Ramos (cell line): ENCODE data around the gene TMEM208.

Experiments
- in situ Hi-C: fragments of 300-500 bp; cut with MboI; formaldehyde crosslinking; loops from one replicate; pipeline ENCODE4 v1.14.3; 2022; ENCODE audit warnings: low sequenced_read_pairs; ENCODE audit not compliant: unreplicated experiment

The TMEM208 gene

GRCh38 chr16:67226804-67227566 lies at the start of gene TMEM208:
TMEM208 (plus strand) TSS chr16:67227130; CDS start chr16:67227219, 89 bp downstream.
- in situ Hi-C loops = no loop called here

GRCh38 chr16:67177743-67178699 lies 48.9 kb upstream of the TMEM208 start:
- in situ Hi-C loops = no loop called here

GRCh38 chr16:67179421-67180080 lies 47.4 kb upstream of the TMEM208 start:
- in situ Hi-C loops = no loop called here

- in situ Hi-C loops = no loop called here
Measured at GRCh38 chr16:67180166-67180565, 46.8 kb upstream of the TMEM208 start.

GRCh38 chr16:67181346-67181745 lies 45.6 kb upstream of the TMEM208 start:
- in situ Hi-C loops = no loop called here

DNA sequence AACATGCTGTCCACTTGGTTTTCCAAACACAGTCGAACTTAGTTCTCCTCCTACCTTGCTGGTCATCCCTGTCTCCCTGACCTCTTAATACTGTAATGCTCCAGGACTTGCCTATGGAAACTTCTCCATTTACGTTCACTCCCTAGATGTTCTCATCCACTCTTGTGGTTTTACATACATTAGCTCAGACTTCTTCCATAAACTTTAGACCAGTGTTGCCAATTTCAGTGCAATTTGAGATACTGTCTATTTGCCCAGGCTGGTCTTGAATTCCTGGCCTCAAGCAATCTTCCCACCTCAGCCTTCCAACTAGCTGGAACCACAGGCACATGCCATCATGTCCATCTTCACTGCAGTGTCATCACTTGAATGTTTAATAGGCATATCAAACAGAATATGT lies 44.6 kb upstream of the TMEM208 start:
- in situ Hi-C loops = no loop called here

GRCh38 chr16:67183284-67183626 lies 43.7 kb upstream of the TMEM208 start:
- in situ Hi-C loops = no loop called here

DNA sequence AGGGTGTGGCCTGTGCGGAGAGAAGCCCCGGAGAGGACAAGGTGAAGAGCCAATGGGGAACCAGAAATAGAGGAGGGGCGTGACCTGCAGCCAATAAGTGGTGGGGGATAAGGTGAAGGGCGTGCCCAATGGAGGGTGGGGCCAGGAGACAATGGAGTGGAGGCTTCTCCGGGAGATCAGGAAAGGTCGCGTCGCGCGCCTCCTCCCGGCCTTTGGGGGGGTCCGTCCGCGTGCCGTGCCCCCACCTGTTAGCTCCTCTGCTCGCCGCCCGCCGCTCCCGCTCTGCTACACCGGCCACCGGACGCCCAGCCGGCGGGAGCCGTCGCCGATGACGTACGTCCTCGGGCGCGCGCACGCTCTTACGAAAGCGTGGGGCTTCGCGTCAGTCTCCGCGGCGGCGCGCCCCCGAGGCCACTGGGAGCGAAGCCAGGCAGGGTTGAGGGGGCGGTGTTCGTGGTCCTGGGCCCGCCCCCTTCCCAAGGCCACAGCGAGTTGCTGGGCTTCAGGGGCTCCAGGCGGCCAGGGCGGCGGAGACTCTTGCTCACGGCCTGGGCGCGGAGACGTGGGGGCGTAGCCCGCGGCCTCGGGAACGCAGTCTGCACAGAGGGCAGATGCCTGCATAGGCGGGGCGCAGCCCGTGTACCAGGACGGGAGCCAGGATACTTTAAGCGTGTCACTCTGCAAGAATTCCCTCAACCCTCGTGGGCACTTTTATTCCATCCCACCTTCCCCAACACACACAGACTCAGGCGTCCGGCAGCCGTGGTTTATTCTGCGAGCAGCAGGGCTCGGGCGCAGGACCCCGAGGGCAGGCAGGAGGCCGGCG lies 43.1 kb upstream of the TMEM208 start, which contains the start of gene MATCAP1:
TSS of gene MATCAP1 (minus strand) at position 337 of the 826 bp plus-strand sequence. CDS start 3,353 bp downstream, outside the sequence.
- in situ Hi-C loops = no loop called here

DNA sequence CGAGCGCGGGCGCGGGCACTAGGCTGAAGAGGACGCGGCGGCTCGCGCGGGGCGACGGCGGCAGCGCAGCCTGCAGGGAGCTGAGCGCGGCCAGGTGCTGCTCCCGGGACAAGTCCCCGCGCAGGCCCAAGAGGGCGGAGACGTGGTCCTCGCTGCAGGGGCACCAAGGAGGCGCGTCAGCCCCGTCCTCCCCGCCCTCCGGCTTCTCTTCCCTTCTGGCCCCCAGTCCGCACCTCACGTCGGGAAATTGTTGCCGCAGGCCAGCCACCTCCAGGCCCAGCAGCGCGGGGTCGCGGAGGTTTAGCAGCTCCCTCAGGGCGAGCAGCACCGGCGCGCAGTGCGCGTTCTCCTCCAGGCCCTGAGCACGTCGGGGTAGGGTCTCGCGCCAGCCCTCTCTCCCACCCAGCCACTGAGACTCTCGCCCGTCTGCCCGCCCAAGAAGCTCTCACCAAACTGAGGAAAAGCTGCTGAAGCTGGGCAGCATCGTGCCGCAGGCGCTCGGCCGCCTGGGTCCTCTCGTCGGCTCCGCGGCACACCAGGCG lies 42.4 kb upstream of the TMEM208 start:
- in situ Hi-C loops = no loop called here

GRCh38 chr16:67184995-67185650 lies 41.8 kb upstream of the TMEM208 start:
- in situ Hi-C loops = no loop called here

GRCh38 chr16:67185651-67186134 lies 41.2 kb upstream of the TMEM208 start:
- in situ Hi-C loops = no loop called here

DNA sequence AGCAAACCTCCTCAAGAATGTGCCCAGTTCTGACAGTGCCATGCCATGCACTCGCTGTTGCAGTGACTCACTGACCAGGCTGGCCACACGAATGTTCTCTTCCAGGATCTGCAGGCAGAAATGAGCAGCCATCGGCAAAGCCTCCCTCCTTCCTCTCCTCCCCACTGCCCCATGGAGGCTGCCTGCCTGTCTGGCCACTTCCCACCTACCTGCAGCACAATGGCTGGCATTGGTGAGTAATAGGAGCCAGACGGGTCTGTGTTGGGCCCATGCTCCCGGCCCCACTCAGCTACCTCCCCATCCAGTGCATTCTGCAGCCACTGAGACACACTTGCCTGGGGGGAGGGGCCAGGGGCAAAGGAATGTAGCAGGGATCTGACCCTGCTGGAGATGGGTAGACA lies 40.4 kb upstream of the TMEM208 start:
- in situ Hi-C loops = no loop called here

DNA sequence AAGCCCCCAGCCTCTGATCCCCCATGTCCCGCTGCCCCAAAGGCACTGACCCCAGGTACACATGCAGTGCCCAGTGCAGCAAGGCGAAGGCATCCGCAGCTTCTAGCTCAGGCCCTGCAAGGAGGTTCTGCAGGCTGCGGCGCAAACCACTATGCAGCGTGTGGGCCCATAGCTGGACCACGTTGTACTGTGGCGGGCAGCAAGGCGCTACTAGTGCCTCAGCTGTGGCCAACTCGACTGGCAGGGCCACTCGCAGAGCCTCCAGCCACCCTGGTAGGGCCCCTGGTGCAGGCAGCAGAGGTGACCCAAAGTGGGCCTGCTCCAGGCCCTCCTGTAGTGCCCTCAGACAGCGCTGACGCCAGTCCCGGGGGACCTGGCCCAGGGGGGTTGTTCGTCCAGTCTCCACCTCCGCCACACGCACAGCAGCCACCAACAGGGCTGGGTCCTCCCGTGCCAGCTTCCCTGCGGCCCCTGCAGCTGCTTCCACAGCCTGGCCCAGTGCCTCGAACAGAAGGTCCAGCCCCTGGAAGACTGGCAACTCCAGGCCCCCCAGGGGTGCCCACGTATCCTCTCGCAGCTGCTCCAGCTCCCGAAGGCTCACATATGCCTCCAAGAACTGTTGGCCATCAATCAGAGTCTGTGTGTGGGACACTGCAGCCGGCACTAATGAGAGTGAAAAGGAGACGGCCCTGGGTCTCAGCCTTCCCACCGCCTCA lies 39.6 kb upstream of the TMEM208 start:
- in situ Hi-C loops = no loop called here

GRCh38 chr16:67188323-67188722 lies 38.6 kb upstream of the TMEM208 start:
- in situ Hi-C loops = no loop called here

- in situ Hi-C loops = no loop called here
Measured at GRCh38 chr16:67188798-67189197, 38.1 kb upstream of the TMEM208 start.

DNA sequence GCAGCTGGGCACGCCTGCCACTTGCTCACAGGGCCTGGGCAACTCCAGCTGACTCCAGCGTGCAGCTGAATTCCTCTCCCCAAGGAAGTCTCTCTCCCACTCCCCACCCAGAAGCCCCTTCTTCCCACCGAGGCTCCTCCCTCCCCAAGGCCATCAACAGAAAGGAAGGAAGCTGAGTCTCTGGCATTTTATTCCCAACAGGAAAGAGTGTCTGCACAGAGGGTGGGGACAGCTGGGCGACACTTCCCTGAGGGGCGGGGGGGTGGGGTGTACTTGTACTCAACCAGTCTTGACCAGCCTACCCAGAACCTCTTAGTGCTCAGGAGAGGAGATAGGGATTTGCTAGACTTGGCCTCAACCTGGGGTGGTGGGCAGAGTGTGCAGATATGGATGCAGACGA lies 36.9 kb upstream of the TMEM208 start, which contains the start of gene EXOC3L1:
TSS of gene EXOC3L1 (minus strand) at position 96 of the 400 bp plus-strand sequence. CDS start 460 bp downstream, outside the sequence.
- in situ Hi-C loops = no loop called here

DNA sequence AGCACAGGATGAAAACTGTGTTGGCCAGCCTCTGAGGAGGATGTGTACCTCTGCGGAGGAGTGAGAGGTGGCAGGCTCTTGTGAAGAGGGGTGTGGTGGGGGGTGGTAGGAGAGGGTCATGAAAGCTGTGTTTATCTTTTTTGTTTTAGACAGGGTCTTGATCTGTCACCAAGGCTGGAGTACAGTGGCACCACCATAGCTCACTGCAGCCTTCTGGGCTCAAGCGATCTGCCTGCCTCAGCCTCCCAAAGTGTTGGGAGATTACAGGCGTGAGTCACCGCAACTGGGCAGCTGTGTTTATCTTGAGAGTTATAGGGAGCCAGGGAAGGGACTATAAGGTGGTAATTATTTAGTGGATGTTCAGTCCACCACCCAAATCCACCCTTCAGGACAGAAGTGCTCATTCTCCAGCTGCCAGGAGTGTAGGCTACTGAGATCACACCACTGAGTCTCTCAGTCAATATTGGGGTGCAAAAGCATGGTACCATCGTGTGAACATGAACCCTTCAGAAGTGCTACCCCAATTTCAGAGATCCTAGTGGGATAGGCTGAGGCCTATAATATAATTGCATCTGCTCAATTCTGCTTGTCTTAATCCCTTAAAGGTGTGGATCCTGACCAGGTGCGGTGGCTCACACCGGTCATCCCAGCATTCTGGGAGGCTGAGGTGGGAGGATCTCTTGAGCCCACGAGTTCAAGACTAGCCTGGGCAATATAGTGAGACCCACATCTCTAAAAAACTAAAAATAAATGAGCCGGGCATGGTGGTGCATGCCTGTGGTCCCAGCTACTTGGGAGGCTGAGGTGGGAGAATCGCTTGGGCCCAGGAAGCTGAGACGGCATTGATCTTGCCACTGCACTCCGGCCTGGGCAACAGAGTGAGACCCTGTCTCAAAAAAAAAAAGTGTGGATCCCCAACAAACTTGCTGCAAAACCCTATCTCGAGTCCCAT lies 36.2 kb upstream of the TMEM208 start:
- in situ Hi-C loops = no loop called here
